Hematopoietic multipotent progenitor cell treated with erythropoietin and hydrocortisone succinate and interleukin-3 and kit ligand, for 8 days (in vitro differentiated cells): ENCODE results near the gene CCER1.
"Not testable (repeated sequence)": the region's sequence is repeated elsewhere in the genome, so short reads cannot be mapped to it uniquely, and the experiment has no call there.

Experiments used
- DNase-seq: peaks from one replicate; pipeline ENCODE4 v3.0.0-alpha.2; 2015

CCER1 gene, protein sequence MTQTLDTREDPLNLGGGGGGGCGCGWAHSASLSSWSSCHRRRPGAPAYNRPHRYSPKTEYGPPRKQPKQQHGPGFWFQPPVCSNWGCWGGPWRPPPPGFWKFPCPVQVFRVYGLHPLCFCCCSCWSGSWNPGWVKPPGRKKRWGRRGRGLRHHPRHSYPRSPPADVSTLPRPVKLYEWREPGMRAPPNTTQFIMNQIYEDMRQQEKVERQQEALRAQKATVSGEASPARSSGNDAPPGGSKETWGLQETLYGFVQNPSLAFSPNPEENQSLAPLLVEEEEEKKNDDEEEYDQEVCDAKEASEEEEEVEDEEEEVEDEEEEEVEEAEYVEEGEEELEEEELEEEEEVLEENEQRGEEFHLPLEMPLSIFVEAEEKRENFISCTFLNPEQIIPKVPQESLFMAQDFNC

DNA sequence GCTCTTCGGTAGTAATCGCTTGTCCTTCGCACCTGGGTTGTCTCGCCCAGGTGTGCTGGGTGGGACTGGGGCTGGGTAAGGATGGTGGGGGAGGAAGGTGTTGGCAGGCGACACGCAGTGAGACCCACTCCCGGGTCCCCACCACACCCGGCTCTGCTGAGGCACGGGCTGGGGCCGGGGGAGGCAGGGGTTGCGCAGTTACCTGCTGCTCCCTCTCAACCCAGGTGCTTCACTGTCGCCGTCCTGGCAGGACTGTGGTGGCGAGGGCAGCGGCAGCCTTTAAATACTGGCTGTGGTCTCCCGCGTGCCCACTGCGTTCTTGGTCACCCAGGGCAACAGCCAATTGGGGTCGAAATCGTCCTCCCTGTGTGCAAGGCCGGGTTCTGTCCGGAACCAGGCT lies at the start of gene CCER1:
TSS of gene CCER1 (minus strand) at position 256 of the 400 bp plus-strand sequence. CDS start 434 bp downstream, outside the sequence.
- no peak for DNase-seq

DNA sequence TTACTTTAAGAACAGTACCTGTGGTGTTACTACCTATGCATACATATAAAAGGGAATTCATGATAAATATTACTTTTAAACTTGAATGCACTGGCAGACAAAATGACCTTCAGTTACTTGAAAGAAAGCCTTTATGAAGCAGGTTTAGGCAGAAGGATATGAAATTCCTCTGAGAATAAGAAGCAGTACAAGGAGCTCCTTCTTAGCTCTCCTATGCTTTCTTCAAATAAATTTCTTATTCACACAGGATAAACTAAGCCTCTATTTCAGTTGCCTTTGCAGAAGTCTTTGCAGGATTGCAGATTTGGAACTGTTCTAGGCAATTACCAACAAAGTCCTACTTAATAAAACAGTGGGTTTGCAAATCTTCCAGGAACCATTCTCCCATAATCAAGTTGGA lies 48.8 kb upstream of the CCER1 start:
- no peak for DNase-seq

DNA sequence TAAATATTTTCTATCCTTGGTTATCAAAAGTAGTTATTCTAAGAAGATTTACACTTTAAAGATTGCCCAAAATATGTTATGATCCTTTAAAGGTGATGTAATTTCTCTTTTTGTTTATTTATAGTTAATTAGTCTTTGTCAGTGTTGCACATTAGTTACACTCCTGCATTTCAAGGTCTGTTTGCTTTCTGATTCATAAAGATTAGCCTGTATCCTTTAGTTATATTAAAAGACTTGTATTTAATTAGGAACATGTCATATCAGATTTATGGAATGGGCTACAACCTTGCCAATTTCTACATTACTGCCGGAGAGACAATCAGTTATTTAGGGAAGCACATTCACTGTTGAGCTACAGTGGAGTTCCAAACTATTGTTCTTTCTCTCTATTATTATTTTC lies 46.3 kb upstream of the CCER1 start:
- no peak for DNase-seq

DNA sequence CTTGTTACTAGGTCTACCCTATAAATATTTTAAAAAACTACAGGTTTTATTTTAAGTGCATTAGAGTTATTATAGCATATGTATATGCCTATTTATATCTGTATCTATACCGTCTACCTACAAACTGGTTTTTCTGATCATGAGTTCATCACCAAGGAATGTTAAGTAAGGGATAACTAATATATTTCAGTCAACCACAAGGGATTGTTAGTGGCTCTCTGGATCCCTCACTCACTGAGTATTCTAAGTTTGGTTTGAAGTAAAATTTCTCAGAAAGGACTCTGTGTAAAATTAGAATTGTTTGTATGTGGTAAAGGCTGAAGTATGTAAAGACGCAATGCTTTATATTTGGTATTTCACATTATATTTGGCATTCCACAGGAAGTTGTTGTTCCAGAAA lies 45.0 kb upstream of the CCER1 start:
- no peak for DNase-seq

DNA sequence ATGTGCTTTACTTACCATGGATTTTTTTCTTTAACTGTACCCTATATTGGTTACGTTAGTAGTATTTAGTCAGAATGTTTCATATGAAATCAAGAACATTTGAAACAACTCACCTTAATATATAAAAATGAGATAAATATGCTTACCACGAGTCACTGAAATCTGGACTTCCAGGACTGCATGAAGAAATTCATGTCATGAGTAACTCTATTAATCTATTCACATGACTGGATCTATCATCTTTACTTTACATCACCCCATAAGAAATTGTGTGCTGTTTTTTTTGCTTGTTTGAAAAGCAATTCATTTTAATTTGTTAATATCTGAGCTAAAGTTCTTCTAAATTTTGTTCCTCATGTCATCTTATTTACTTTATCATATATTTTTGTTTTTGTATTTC lies 44.6 kb upstream of the CCER1 start:
- DNase-seq = no peak

DNA sequence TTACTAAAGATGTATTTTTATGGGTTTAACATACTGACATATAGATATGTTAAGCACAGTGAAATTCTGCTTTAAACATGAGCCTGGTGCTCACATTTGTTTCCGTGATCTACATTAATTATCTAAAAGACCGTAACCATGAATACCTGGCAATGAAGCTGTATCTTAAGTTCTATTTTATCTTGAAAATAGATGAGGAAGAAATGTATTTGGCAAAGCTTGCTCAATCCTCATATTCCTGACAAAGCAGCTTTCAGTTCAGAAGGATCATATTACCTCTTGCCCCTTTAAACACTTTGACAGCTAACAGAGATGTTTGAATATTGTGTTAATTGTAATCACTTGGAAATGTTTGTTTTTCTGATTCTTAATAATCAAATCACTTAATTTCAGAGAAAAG lies 40.0 kb upstream of the CCER1 start:
- DNase-seq = no peak

DNA sequence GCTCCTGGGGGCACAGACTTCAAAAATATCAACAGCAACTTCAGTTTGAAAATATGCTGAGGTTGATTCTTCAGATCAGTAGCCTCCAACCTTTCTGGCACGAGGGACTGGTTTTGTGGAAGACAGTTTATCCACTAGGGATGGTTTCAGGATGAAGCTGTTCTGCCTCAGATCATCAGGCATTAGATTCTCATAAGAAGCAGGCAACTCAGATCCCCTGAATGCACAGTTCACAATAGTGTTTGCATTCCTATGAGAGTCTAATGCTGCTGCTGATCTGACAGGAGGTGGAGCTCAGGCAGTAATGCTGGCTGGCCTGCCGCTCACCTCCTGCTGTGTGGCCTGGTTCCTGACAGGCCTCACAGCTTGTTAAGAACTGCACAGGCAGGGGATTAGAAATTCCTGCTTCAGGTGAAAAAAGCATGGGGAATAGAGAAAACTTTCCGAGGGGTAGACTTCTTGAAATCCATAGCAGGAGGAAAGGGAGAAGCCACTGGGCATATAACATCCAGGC lies 37.0 kb upstream of the CCER1 start:
- no peak for DNase-seq

DNA sequence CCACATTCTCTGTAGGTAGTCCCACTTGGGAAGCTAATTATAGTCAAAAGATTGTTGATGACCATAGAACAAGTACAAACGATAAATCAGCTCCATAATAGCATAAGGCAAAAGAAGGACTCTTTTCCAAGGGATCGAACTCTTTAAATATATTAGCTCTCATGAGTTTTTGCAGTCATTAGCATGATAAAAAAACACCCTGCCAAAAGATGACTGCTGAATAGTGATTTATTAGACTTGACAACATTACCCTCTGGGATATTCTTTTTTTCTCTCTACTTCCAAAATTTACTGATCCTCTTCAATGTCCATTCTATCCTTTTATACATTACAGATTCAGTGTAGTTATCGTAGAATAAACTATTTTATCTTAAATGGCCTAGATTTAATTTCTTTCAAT lies 35.6 kb upstream of the CCER1 start:
- DNase-seq = no peak

DNA sequence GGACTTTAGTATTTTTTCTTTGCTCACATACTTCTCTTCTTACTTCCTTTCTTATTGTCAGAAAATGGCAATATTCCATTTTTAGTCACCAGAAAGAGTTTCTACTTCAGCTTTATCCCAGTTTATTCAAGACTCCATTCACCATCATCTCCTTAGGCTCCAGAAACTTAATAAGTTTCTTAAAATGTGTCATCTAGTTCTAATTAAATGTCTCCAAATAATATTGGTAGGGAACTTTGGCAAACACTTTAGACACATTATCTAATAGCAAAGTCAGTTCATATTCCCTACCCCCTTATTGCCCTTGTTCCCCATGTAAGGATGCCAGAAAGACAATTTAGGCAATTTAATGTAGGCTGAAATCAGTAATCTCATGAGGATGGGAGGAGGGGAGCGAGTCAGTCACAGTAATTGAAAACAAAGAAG lies 34.7 kb upstream of the CCER1 start:
- no peak for DNase-seq

DNA sequence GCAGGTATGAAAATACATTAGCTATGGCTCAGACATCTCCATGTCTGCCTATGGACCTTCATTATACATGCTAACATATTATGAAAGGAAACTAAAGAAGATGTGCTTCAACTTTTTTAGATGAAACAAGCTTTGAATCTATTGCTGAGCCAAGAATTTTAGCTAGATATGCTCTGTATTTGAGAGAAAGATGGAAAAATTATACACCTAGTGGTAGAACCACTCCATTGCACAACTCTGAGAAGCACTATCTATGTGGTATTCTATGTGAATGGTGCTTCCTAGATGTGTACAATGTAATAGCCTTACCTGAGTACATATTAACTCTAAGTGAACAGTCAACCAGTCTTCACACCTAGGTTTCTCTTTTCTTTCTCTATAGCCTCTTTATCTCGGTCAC lies 32.5 kb upstream of the CCER1 start:
- no peak for DNase-seq

DNA sequence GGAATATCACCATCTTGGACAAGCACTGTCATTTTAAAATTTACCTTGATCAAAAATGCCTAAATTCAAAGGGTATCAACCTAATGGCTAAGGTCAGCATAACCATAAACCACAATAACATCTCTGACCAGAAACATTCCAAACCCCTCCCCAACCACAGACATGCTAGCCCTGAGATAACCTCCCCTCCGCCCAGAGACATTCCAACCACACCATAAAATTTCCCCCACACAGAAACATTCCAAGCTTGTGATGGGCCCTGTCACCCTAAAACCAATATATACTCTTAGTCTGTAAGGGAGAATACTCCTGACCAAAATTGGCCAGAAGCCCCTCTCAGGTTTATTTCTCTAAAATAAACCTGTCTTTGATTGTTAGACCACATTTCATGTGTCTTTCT lies 32.1 kb upstream of the CCER1 start:
- no peak for DNase-seq

DNA sequence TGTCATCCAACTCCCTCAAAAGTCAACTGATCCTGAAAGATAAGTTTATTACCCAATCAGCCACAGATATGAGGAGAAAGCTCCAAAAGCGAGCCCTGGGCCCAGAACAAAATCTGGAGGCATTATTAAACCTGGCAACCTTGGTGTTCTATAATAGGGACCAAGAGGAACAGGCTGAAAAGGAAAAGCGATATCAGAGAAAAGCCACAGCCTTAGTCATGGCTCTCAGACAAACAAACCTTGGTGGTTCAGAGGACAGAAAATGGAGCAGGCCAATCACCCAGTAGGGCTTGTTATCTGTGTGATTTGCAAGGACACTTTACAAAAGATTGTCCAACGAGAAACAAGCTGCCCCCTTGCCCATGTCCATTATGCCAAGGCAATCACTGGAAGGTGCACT lies 30.4 kb upstream of the CCER1 start:
- DNase-seq = not testable (repeated sequence)

DNA sequence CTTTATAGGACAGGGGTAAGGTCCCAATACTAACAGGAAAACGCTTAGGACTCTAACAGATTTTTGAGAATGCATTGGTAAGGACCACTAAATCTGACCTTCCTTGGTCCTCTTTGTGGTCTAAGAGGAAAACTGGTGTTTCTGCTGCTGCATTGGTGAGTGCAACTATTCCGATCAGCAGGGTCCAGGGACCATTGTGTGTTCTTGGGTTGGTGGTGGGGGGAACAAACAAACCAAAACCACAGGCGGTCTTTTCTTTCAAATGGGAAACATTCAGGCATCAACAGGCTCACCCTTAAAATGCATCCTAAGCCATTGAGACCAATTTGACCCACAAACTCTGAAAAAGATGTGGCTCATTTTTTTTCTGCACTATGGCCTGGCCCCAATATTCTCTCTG lies 29.1 kb upstream of the CCER1 start:
- DNase-seq = no peak

DNA sequence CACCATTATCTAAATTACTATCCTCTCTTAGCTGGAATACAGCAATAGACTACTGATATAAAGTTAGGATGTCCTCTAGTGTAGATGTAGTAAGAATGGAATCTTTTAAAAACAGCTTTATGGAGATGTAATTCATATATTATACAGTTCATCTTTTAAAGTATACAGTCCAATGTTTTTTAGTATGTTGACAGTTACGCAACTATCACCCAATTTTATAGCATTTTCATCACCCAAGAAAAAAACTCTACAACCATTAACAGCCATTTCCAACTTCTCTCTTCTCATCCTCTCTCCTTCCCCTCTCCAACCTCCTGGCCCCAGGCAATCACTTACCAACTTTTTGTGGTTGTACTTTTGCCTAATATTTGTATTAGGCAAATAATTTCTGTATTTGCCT lies 27.2 kb upstream of the CCER1 start:
- DNase-seq = no peak

DNA sequence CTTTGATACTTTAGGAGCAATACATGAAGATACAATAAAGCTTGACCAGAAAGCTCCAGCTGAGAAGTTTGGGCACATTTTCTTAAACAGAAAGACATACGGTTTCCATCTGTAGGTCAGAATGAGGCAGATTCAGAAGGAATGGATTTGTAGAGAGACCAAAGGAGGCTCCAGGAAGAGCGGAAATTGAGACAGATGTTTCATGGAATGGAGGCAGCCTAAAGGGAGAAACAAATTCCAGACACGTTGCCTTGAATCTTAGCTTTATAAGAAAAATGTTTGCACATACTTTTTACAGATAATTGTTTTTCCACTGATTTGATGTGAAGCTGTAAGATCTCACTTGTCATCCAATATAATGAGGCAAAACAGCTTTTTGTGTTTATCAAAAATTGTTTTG lies 25.0 kb upstream of the CCER1 start:
- no peak for DNase-seq

DNA sequence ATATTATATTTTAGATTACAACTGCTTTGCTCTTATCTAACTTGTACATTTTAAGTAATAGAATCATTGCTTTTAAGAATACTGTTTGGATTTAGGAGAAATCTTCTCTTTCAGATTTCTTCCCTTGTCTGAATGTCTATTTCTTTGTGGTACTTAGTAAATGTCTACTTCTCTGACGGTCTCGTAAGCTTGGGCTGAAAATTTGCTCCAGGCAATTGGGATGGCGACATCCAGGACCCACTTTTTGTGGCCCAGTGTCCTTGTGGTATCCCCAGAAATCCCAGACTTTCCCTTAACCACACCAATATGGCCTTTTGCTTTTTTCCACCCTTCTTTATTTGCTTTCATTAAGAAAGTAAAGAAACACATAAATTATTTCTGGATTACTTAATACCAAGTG lies 24.0 kb upstream of the CCER1 start:
- DNase-seq = no peak

DNA sequence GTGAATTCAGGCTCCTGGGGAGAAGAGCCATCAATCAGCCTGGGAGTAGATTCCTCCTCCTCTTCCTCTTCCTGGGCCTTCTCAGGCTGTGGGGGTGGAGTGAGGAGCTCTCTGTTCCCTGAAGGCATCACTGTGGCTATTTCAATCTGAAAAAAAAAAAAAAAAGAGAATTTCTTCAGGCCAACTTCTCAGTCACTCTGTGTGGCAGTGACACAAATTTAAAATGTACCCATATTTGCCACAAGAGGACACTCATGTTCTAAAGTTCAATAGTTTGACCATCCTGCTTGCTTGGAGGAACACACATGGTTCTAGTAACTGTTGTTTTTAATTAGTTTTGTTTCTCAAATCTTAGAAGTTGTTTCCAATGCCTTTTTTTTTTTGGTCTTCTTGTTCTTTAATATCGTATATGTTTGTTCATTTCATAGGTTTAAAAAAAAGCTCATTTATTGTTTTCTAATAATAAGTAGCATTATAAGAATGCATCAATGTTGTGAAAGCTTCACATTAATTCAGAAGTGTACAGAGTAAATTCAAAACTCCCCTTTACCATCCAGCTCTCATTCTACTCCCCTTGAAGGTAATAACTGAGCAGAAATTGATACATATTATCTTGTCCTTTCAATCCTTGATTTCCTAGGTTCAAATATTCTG lies 23.3 kb upstream of the CCER1 start:
- peak; percentile 43 for DNase-seq

DNA sequence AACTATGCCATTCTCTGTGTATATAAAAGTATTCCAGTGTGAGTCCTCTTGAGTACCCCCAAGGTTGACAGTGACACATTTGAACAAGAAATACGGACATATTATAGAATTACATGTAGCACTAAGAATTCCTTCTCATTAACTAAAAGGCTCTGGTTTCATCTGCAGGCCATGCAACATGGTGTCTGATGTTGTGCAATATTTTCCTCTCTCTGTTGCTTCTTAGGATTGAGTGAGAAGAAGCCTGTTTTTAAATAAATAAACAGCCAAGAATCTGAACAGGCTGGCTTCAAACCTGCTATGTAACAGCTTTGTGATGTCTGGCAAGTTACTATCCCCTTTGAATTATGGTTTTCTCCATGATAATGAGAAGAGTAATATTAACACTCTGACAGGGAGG lies 22.2 kb upstream of the CCER1 start:
- DNase-seq = no peak

DNA sequence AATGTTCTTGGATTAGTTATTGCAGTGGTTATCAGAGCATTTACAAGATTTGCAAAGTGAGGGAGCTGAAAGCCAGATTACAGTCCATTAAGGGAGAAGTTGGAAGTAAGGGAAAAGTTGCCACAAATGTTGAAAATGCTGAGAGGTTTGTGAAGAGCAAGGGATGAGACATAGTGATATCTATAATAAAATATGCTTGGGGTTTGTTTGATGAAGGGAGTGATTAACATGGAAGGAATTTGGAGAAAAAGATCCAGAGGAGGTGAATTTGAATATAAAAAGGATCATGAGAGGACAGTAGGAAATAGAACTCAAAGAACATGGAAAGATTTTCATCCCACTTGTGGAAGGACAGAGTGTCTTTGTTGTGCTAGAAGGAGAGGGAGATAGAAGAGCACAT lies 19.3 kb upstream of the CCER1 start:
- DNase-seq = no peak

DNA sequence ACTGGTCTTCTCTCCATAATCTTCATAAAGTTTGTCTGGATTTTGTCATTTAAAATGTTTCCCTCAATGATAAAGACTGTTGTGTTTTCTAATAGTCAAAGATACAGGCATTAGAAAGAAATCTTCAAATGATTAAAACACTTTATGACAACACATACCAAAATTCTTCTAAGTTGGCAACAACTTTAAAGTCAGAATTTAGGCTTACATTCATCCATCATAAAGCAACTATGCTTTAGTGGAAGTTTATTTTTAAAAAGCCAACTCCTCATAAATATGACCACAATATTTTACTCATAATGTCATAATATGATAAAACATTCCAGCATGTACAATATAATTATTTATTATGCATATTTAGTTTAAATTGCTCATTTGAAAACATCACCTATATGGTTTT lies 17.2 kb upstream of the CCER1 start:
- no peak for DNase-seq

DNA sequence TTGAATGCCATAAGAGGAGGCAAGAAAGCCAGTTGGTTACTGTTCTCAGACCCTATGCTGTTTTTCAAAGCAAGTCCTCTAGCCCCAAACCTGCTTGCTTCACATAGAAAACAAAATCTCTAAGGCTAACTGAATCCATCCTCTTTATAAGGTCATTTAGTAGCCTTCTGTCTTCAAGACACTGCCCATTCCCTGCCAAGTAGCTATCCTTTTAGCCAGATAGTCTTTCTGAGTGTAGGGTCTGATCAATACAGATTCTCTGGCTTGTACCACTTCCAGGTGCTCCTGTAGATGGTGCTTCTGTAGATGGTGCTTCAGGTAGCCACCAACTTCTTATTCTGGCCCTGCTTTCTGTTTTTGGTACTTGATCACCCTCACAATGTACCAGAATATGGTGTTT lies 15.9 kb upstream of the CCER1 start:
- no peak for DNase-seq

DNA sequence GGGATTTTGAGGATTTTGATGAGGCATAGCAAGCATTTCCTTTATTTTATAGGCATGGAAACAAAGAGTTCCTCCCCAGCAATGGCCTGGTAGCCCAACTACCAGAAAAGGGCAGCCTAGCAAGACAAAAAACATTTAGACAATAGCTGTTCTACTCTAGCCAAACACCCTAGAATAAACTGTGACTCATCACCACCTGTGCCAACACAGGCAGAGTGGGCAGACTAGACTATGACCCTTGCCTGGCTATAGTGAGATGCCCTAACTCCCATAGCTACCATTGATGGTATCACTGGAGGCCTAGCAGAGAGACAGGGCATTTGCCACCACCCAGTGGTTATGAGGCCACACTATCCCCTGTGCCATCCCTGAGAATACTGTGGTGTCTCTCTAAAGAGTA lies 15.5 kb upstream of the CCER1 start:
- DNase-seq = no peak

DNA sequence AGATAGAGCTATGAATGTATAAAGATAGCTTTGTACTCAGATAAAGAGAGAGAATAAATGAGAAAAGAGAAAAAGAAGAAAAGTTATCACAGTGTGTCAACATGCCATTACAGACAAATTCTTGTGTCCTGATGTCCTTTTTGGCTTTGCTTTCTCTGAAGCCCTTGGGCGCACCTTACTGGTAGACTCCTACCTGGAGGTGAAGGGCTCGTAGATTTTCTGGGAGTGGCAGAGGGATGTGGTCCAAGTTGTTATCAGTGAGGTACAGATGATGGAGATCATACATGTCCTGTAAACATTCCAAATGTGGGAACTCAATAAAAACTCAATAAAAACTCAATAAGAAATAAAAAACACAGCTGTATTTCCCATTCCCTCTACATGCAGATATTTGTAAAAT lies 14.9 kb upstream of the CCER1 start:
- DNase-seq = no peak

DNA sequence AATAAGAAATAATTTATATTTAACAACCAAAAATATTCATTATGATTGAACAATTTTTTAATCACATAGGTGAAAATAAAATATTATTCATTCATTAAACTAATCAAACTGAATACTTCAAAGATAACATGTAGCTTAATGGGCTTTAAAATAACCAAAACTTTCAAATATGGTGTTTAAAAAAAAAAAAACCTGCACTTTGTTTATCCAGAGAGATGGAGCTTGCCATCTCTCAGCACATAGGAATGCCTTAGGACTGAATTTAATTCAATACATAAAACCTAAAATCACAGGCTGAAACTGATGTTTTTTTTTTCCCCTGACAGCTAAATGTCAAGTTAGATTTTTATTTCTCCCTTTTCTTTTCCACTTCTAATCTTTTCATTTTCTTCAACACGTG lies 14.4 kb upstream of the CCER1 start:
- DNase-seq = no peak

DNA sequence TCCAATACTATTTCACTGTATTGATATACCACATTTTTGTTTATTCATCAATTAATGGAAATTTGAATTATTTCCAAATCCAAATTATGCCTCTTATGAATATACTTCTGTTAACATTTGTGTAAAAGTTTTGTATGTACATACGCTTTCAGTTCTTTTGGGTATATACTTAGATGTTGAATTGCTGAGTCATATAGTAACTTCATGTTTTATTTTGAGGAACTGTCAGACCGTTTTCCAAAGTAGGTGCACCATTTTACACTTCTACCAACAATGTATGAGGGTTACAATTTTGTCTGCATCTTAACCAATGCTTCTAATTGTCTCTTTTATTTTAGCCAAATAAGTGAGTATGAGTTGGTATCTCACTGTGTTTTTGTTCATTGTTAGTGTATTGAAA lies 10.2 kb upstream of the CCER1 start:
- no peak for DNase-seq
